SU-DHL-6 (cell line): ENCODE results near the gene TATDN2.

Experiments used
- EZH2phosphoT487 ChIP-seq: fragments of 200-600 bp; sonication (generic), shearing (Covaris generic); conservative IDR thresholded peaks from 2 replicates; pipeline ENCODE4 v1.6.1; 2018; ENCODE audit warnings: mild to moderate bottlenecking, antibody characterized with exemption, low read length, moderate library complexity, mixed read lengths
- TF ChIP-seq, protein P1 (sequence below): fragments of 200-600 bp; sonication (generic); IDR thresholded peaks from one replicate; pipeline ENCODE4 v1.5.1; 2017; ENCODE audit warnings: antibody characterized with exemption, mild to moderate bottlenecking, low read length, moderate library complexity; ENCODE audit not compliant: insufficient read depth, poor library complexity, severe bottlenecking

- TF ChIP-seq EZH2phosphoT487: no peak
- TF ChIP-seq, protein P1, sequence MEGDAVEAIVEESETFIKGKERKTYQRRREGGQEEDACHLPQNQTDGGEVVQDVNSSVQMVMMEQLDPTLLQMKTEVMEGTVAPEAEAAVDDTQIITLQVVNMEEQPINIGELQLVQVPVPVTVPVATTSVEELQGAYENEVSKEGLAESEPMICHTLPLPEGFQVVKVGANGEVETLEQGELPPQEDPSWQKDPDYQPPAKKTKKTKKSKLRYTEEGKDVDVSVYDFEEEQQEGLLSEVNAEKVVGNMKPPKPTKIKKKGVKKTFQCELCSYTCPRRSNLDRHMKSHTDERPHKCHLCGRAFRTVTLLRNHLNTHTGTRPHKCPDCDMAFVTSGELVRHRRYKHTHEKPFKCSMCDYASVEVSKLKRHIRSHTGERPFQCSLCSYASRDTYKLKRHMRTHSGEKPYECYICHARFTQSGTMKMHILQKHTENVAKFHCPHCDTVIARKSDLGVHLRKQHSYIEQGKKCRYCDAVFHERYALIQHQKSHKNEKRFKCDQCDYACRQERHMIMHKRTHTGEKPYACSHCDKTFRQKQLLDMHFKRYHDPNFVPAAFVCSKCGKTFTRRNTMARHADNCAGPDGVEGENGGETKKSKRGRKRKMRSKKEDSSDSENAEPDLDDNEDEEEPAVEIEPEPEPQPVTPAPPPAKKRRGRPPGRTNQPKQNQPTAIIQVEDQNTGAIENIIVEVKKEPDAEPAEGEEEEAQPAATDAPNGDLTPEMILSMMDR: no peak
Observed at GRCh38 chr3:10281951-10282350, 33.7 kb downstream of the TATDN2 start.
